GM19240 (cell line): ENCODE measurements around the gene DNAH3.
"Not testable (repeated sequence)": the region's sequence is repeated elsewhere in the genome, so short reads cannot be mapped to it uniquely, and the experiment has no call there.

ENCODE experiments used
- DNase-seq: peaks from one replicate; pipeline ENCODE4 v3.0.0; 2011; ENCODE audit warnings: low spot score; ENCODE audit not compliant: insufficient read length

The DNAH3 gene, protein sequence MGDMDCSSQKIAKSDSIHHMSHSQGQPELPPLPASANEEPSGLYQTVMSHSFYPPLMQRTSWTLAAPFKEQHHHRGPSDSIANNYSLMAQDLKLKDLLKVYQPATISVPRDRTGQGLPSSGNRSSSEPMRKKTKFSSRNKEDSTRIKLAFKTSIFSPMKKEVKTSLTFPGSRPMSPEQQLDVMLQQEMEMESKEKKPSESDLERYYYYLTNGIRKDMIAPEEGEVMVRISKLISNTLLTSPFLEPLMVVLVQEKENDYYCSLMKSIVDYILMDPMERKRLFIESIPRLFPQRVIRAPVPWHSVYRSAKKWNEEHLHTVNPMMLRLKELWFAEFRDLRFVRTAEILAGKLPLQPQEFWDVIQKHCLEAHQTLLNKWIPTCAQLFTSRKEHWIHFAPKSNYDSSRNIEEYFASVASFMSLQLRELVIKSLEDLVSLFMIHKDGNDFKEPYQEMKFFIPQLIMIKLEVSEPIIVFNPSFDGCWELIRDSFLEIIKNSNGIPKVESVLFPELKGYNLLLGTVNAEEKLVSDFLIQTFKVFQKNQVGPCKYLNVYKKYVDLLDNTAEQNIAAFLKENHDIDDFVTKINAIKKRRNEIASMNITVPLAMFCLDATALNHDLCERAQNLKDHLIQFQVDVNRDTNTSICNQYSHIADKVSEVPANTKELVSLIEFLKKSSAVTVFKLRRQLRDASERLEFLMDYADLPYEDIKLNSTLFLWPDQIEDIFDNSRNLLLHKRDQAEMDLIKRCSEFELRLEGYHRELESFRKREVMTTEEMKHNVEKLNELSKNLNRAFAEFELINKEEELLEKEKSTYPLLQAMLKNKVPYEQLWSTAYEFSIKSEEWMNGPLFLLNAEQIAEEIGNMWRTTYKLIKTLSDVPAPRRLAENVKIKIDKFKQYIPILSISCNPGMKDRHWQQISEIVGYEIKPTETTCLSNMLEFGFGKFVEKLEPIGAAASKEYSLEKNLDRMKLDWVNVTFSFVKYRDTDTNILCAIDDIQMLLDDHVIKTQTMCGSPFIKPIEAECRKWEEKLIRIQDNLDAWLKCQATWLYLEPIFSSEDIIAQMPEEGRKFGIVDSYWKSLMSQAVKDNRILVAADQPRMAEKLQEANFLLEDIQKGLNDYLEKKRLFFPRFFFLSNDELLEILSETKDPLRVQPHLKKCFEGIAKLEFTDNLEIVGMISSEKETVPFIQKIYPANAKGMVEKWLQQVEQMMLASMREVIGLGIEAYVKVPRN (N-terminal part only)

DNA sequence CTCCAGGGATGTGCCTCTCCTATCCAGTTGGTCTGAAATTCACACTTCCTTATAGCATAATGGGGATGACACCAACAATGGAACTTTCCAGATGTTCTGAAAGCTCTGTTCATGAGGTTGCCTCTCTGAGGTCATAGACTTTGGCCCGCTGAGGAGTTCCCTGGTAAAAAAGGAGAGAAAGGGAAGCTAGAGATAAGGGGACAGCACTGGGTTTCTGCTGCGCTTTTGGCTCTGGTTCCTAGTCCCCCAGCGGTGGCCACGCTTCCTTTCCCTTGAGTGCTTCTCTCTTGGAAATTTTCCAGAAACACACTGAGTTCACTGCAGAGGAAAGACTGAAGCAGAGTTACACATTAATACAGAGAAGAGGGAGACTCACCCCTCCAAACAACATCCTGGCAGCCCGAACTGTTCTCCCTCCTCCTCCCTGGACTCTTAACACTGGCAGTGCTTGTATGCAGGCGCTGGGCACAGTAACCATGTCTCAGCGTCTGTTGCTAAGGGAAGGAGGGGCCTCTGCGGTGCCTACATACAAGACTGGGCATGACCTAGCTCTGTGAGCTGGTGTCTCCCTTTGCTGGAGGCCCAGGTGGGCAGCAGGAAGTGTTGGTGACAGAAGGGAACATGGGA, at the start of gene DNAH3:
Gene DNAH3, minus strand, starts transcription at position 472 of the 627 bp plus-strand sequence. CDS start 527 bp downstream, outside the sequence.
- DNase-seq = no peak

DNA sequence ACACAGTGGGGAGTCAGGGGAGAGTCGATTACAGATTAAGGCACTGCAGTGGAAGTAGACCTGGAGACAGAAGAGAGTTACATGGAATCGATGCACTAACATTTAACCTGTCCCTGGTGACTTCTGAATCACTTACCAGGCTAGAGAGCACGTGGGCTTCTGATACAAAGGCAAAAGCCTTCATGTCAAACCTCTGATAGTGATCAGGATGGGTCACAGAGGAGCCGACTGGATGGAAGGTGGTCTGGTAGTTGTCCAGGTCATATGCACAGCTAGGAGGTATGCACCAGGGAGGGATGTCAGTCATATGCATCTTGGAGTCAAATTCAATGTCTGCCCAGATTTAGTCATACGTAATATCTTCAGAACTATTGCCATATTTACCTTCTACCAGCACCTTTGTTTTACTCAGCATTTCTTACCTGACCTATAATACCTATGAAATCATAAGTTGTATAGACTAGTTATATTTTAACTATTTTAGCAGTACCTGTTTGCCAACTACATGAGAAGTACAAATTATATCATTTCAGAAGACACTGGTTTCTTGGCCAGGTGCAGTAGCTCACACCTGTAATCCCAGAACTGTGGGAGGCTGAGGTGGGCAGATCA, 49.1 kb upstream of the DNAH3 start:
- no peak for DNase-seq

DNA sequence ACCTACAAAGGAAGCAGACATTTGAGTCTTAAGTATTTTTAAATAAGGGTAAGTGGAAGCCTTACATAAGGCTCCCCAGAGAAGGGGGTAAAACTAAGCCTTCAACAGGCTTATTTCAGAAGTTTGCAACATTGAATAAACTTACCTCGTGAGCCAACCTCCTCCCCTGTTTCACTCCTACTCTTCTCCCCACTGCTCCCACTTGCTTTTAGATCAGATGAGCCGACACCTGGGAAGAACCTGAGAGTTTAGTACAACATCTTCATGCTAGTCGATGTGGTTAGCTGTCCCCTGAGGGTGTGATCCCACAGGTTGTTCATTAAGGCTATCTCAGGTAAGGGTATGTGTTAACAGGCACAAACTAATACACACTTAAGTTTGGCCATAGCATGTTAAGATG, 47.0 kb upstream of the DNAH3 start:
- no peak for DNase-seq

DNA sequence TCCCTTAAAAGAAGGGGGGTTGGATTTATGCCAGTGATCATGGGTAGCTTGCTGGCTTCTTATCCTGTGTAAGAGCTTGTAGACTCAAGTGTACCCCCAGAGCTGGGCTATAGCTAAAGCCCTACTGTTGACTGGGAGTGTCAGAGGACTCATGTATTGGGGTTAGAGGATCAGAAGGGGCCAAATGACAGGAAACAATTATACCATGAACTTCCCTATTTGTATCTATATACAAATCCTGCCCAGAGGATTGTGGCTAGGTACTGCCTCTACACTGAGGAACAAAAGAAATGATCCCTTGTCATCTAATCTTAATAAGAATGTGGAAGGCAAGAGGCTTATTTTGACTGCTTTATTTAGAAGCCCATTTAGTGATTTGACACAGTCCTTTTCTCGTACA, 46.5 kb upstream of the DNAH3 start:
- DNase-seq = no peak

DNA sequence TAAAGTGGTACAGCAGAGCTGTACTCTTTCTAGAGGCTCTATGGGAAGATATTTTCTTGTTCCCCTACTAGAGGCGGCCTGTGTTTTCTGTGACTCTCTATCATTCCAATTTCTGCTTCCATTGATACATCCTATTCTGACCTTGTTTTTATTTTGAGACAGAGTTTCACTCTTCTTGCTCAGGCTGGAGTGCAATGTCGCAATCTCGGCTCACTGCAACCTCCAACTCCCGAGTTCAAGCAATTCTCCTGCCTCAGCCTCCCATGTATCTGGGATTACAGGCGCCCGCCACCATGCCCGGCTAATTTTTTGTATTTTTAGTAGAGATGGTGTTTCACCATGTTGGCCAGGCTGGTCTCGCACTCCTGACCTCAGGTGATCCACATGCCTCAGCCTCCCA, 44.7 kb upstream of the DNAH3 start:
- DNase-seq = not testable (repeated sequence)

DNA sequence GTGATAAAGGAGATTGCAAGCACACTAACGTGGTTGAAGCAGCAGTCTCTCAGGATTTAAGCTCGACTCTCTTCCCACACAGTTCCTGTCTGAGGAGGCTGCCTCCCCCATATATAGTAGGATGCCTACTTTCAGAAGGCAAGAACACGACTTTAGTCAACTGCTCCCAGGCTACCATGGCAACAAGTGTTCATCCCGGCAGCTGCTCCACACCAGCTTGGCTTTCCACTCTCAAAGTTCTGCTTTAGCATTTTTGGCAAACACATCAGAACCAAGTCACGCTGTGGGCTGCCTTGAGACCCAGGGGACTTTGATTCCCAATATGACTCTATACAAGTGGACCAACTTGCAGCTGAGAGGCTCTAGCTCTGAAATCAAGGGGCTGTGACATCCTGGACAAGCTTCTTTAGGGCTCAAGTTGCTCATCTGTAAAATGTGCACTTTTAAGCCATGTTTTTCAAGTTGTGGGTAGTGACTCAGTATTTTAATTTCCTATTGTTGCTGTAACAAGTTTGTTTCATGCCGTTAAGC, 44.2 kb upstream of the DNAH3 start:
- no peak for DNase-seq

DNA sequence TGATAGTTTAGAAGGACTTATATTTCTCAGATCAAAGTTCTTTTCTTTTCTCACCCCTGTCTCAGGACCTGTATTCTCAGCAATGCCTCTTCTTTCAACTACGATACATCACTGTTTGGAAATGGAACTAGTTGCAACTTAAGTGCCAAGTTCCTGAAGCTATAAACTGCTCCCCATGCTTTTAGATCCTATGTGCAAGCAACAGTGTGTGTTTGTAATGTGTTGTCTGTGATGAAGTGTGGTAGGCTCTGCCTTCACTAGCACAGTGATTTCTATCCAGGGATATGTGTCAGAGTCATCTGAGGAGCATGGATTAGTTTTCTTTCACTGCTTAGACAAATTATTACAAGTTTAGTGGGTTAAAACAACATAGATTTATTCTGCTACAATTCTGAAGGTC, 42.3 kb upstream of the DNAH3 start:
- no peak for DNase-seq

DNA sequence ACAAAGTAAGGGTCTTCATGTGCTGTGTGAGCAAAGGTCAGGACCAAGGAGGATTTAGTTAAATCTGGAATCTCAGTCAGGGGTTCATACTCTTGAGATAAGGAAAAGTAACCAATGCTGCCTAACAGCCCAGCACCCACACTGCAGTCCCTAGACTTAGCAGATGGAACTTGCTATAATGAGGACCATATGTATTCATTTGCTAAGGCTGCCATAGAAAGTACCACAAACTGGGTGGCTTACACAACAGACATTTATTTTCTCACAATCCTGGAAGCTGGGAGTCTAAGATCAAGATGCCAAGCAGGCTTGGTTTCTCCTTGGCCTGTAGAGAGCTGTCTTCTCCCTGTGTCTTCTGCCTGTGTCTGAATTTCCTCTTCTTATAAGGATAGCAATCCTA, 40.0 kb upstream of the DNAH3 start:
- DNase-seq = no peak

DNA sequence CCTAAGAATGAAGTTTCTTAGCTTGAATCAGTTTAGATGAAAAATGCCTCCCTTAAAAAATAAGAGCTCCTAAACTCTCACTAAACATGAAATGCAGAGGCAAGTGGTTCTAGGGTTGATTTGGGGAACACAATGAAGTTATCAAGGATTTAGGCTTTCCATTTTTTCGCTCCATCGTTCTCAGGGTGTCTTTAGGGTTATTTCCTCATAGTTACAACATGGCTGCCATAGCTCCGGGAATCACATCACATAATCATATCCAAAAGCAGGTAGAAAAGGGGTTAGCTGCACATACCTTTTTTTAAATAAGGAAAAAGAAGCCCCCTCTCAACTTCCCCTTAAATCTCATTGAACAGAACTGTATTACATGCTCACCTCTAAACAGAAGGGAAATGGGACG, 39.4 kb upstream of the DNAH3 start:
- no peak for DNase-seq

DNA sequence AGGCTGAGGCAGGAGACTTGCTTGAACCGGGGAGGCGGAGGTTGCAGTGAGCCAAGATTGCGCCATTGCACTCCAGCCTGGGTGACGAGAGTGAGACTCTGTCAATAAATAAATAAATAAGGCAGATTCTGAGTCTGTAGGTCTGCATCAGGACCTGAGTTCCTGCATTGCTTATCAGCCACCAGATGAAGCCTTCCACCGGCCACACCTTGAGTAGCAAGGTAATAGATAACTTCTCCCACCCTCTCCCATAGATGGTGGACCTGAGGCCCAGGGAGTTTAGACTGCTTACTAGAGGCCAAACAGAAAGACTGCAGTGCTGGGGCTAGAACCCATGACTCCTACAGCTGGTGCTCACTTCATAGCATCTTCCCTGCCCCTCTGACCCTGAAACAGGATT, 38.7 kb upstream of the DNAH3 start:
- DNase-seq = no peak

DNA sequence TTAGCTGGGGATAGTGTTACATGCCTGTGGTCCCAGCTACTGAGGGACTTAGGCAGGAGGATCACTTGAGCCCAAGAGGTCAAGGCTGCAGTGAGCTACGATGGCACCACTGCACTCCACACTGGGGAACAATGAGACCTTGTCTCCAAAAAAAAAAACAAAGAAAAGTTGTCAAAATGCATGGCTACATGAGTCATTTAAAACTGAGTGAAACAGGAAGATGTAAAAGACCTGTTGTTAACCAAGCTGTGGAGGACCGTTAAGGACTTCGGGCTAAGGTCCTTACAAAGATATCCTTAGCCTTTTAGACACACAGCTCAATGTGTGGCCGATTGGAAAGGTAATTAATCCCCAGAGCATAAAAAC, 35.7 kb upstream of the DNAH3 start:
- no peak for DNase-seq

DNA sequence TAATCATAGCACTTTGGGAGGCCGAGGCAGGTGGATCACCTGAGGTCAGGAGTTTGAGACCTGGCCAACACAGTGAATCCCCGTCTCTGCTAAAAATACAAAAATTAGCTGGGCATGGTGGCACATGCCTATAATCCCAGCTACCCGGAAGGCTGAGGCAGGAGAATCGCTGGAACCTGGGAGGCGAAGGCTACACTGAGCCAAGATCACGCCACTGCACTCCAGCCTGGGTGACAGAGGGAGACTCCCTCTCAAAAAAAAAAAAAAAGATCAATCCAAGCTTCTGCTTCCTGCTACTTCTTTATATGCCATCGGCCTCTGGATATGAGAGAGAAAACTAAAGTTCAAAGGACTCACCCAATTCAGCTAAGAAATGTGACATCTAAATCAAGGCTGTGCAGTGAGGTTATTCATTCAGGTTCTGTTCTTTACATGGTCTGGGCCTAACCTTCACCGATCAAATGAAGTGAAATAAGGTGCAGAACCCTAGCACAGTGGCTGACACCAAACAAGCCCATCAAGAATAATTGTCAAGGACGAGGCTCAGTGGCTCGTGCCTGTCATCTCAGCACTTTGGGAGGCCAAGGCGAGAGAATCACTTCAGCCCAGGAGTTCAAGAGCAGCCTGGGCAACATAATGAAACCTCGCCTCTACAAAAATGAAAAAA, 35.1 kb upstream of the DNAH3 start:
- DNase-seq = no peak

DNA sequence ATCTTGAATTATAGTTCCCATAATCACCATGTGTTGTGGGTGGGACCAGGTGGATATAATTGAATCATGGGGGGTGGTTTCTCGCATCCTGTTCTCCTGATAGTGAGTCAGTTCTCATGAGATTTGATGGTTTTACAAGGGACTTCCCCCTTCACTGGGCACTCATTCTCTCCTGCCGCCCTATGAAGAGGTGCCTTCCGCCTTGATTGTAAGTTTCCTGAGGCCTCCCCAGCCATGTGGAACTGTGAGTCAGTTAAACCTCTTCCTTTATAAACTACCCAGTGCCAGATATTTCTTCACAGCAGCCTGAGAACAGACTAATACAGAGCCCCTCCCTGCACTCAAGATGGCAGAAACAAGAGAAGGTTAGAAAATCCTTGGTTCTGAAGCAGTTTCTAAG, 34.2 kb upstream of the DNAH3 start:
- DNase-seq = no peak

DNA sequence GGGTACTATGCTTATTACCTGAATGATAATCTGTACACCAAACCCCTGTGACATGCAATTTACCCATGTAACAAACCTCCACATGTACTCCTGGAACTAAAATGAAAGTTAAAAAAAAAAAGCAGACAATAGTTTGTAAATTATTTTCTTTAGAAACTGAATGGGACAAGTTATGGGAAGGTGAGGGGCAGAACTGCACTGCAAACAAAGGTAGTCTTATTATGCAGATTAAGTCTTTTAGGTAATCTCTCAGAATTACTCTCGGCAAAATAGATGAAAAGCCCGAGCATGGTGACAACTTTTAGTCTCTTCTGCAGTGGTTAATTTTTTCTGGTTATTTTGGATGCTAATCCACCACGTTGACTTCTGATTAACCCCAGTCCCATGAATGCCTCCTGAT, 33.3 kb upstream of the DNAH3 start:
- DNase-seq = no peak

DNA sequence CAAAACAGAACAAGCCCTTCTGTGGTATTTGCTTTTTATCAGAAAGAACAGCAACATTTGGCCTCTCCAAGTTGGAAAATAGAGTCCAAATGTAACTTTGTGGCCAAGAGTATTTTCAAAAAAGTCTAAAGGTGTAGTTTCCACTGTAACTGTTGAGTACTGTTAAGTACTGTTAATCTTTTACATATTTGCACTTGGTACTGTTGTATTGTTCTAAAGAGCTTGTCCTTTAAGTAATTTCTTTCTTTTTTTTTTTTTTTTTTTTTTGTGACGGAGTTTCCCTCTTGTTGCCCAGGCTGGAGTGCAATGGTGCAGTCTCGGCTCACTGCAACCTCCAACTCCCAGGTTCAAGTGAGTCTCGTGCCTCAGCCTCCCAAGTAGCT, 29.3 kb upstream of the DNAH3 start:
- no peak for DNase-seq

DNA sequence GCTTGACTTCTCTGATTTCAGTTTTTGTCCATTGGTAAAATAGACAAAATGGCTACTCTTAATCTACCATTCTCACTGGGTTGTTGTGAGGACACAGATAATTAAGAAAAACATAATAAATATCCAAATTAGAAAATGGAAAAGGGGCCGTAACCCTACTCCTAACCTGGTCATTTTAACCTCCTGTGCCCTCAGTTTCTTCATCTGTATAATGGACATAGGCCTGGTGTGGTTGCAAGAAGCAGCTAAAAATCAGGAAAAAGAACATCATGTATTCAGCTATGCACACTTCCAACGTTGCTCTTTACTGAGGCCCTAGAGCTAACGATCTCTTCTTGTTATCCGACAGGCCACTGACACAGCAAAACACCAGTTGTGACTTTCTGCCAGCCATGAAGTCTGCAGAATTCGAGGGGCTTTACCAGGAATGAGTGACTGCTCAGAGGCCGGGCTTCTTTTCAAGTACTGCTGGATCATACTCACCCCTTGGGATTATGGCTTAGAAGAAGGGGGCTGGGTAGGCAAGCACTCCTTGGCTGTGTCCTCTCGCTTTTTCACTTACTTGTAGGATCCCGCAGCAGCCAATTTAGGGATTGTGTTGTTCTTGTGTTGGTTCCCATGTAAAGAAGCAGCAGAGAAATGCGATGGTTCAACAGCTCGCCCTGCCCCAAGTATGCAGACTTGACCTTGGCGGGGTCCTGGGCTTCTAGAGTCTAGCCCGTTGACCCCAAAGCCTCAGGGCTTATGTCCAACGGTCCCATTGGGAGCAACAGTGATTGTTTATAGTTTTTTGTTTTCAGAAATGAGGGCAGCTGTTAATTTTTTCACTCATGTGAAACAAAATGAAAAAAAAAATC, 28.7 kb upstream of the DNAH3 start:
- DNase-seq = no peak

DNA sequence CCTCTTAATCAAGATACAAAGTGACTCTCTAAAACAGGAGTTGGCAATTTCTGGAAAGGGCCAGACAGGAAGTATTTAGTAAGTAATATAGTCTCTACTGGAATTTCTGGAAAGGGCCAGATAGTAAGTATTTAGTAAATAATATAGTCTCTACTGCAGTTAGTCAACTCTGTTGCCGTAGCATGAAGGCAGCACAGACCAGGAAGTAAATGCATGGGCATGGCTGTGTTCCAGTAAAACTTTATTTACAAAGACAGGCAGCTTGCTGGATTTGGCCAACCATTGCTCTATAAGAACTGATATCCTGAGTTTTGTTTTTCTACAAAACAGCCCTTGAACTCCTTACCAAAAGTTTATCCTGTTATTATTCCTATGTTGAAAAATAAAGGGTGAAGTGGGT, 24.8 kb upstream of the DNAH3 start:
- no peak for DNase-seq

DNA sequence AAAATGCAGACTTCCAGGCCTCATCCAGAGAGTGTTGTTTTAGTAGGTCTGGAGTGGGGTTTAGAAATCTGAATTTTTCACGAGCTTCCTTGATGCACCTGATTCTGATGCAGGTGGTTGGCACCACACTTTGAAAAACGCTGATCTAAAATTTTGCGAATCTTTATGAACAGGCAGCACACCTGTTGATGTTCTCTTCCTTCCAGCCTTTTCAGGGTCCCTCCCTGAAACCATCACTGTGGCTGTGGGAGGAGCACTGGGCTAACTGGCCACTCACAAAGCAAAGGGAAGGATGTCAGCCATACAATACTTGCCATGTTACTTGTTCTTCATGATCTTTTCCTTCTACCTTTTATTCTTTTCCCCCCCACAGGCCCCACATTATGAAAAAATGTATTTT, 22.0 kb upstream of the DNAH3 start:
- no peak for DNase-seq

DNA sequence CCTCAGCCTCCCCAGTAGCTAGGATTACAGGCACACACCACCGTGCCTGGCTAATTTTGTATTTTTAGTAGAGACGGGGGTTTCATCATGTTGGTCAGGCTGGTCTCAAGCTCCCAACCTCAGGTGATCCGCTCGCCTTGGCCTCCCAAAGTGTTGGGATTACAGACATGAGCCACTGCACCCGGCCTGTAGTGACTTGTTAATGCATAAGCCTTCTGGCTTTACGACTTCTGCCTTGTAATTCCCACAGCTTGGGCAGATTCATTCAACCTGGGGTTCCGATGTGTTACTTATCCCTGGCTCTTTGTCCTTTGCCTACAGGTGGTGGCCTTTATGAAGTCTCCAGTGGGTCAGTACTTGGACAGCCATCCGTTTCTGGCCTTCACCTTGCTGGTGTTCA, 19.5 kb upstream of the DNAH3 start:
- not testable (repeated sequence) for DNase-seq
